ENCODE measurements around the gene RWDD3. TPM values are rescaled to one million over a fixed set of nuclear protein-coding genes. Genes with fewer than 3 reads are reported as not detected.

The RWDD3 gene
- polyA plus RNA-seq, 1 experiment: 11.1 TPM

DNA sequence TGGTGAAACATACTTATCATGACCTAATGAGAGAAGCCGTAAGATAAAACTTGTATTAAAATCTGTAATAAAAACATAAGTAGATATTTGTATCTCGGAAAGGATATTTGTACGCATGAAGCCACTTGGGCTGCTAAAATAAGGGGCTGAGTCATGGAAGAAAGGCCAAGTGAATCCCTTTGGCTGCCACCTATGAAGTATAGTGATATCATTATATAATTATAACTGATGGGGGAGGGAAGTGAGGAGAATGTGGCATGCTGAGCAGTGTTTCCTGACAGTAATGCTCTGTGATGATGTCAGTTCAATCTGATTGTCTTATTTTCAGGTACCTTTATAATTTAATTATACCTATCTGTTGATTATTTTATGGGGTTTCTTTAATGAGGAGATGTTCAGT lies 13.6 kb downstream of the RWDD3 start:
- Histone ChIP-seq H3K36me3 (ENCODE audit: control insufficient read depth, insufficient read depth, low read length) (peaks cover 2% of the 10 kb centered on the region; the same call in 1 of the 2 replicates), H3K4me3 (ENCODE audit: low read depth, low read length) (no peak overlapping the region), H3K27me3 (ENCODE audit: control insufficient read depth, insufficient read depth, low read length) (no peaks in the 10 kb centered on the region)
- DNase-seq (ENCODE audit: low read depth): no peak
- POLR2A ChIA-PET: no interaction called here
- TF ChIP-seq, protein P1, sequence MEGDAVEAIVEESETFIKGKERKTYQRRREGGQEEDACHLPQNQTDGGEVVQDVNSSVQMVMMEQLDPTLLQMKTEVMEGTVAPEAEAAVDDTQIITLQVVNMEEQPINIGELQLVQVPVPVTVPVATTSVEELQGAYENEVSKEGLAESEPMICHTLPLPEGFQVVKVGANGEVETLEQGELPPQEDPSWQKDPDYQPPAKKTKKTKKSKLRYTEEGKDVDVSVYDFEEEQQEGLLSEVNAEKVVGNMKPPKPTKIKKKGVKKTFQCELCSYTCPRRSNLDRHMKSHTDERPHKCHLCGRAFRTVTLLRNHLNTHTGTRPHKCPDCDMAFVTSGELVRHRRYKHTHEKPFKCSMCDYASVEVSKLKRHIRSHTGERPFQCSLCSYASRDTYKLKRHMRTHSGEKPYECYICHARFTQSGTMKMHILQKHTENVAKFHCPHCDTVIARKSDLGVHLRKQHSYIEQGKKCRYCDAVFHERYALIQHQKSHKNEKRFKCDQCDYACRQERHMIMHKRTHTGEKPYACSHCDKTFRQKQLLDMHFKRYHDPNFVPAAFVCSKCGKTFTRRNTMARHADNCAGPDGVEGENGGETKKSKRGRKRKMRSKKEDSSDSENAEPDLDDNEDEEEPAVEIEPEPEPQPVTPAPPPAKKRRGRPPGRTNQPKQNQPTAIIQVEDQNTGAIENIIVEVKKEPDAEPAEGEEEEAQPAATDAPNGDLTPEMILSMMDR (IDR thresholded peaks at IDR 0.05; ENCODE audit: insufficient read depth, low read depth, low read length): no peak
- CTCF ChIA-PET: interaction anchor here (2.1 kb wide), 1 partner anchor 14 kb away, joined by 6 read pairs; the partner anchor contains the start of gene RWDD3

DNA sequence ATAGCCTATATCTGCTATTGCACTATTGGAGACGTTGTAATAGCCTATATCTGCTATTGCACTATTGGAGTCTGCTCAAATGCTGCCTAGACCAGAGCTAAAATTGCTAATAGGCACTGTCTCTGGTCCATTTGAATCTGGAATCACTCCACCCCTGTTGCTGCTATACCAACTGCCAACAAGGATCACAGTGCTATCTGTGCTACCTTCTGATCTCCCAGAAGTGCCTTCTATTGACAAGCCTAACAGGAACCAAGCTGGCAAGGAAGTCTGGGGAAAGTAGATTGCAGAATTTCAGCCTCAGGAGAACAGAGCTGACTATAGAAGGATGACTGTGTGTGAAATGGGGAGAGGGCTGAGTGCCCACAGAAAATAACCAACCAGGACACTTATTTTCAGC lies 15.9 kb downstream of the RWDD3 start:
- ChIA-PET CTCF (interaction anchor here (2.1 kb wide), 1 partner anchor 16 kb away, joined by 6 read pairs; the partner anchor contains the start of gene RWDD3), POLR2A (no interaction called here)
- DNase-seq (ENCODE audit: low read depth): no peak
- Histone ChIP-seq H3K27me3 (ENCODE audit: control insufficient read depth, insufficient read depth, low read length) (no peaks in the 10 kb centered on the region), H3K4me3 (ENCODE audit: low read depth, low read length) (no peak overlapping the region), H3K36me3 (ENCODE audit: control insufficient read depth, insufficient read depth, low read length) (peaks cover 2% of the 10 kb centered on the region; the same call in 1 of the 2 replicates)
- TF ChIP-seq, protein P1 (IDR thresholded peaks at IDR 0.05; ENCODE audit: insufficient read depth, low read depth, low read length): no peak

DNA sequence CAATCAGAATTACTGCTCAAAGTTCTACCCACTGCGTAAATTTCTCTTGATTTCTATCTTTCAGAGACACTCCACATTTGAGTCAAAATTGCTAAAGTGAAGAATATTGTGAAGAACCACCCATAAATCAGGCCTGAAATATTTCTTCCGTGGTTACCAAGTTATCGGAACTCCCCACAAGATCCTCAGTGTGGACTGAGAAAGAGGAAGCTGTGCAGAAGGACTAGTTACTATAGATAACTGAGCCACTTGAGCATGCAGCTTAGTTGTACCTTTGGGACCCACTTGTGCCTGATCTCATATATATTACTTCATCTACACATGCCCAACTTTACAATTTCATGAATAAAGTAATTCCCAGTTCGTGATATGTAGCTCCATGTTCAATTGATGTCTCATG lies 18.4 kb downstream of the RWDD3 start:
- TF ChIP-seq, protein P1 (IDR thresholded peaks at IDR 0.05; ENCODE audit: insufficient read depth, low read depth, low read length): no peak
- Histone ChIP-seq H3K4me3 (ENCODE audit: low read depth, low read length) (no peak overlapping the region), H3K27me3 (ENCODE audit: control insufficient read depth, insufficient read depth, low read length) (no peaks in the 10 kb centered on the region), H3K36me3 (ENCODE audit: control insufficient read depth, insufficient read depth, low read length) (peaks cover 2% of the 10 kb centered on the region; the same call in 1 of the 2 replicates)
- CTCF ChIA-PET: no interaction called here
- DNase-seq (ENCODE audit: low read depth): no peak
- POLR2A ChIA-PET: no interaction called here

DNA sequence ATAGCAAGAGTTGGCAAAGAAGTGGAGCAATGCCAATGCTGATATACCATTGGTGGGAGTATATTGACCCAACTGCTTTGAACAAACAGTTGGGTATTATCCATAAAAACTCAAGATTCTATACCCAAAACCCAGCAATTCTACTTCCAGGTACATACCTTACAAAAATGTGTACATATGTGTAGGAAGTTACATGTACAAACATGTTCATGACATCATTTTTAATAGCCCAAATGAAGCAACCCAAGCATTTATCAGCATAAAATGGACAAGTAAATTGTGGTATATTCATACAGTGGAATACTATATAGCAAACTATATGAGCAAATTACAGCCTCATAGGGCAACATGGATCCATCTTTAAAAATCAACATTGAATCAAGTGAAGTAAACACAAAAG lies 20.9 kb downstream of the RWDD3 start:
- TF ChIP-seq, protein P1 (IDR thresholded peaks at IDR 0.05; ENCODE audit: insufficient read depth, low read depth, low read length): no peak
- no peak for DNase-seq (ENCODE audit: low read depth)
- Histone ChIP-seq H3K27me3 (ENCODE audit: control insufficient read depth, insufficient read depth, low read length) (no peaks in the 10 kb centered on the region), H3K4me3 (ENCODE audit: low read depth, low read length) (no peak overlapping the region), H3K36me3 (ENCODE audit: control insufficient read depth, insufficient read depth, low read length) (no peaks in the 10 kb centered on the region)
- ChIA-PET POLR2A (no interaction called here), CTCF (no interaction called here)

DNA sequence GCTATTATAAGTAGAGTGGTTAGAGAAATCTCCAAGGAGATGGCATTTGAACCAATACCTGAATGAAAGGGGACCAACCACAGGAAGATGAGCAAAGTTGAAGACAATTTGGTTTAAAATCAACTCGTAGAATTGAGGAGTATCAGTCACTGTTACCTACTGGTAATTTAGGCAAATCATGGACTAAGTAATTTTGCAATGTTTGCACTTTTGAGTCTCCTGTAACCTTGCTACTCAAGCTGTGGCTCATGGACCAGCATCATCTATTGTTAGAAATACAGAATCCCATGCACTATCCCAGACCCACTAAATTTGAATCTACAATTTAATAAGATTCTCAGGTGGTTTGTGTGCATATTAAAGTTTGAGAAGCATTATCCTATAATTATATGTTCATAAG lies 21.8 kb downstream of the RWDD3 start:
- H3K27me3 ChIP-seq (ENCODE audit: control insufficient read depth, insufficient read depth, low read length): no peaks in the 10 kb centered on the region
- no peaks in the 10 kb centered on the region for H3K36me3 ChIP-seq (ENCODE audit: control insufficient read depth, insufficient read depth, low read length)
- ChIA-PET POLR2A (no interaction called here), CTCF (no interaction called here)
- H3K4me3 ChIP-seq (ENCODE audit: low read depth, low read length): no peak overlapping the region
- TF ChIP-seq, protein P1 (IDR thresholded peaks at IDR 0.05; ENCODE audit: insufficient read depth, low read depth, low read length): no peak
- DNase-seq (ENCODE audit: low read depth): no peak

Data from BJ (cell line).